Measurements from ENCODE around the gene EFCAB12.

EFCAB12 gene

GRCh38 chr3:129428376-129429079 lies at the start of gene EFCAB12:
Gene EFCAB12 (minus strand): TSS chr3:129428636. CDS start chr3:129428488, 148 bp downstream.
- DNase-seq (ENCODE audit: low spot score), result peak; percentile 89

GRCh38 chr3:129476586-129476985 lies 48.1 kb upstream of the EFCAB12 start:
- no peak for DNase-seq (ENCODE audit: low spot score)

GRCh38 chr3:129475863-129476262 lies 47.4 kb upstream of the EFCAB12 start:
- no peak for DNase-seq (ENCODE audit: low spot score)

GRCh38 chr3:129474984-129475804 lies 46.8 kb upstream of the EFCAB12 start:
- no peak for DNase-seq (ENCODE audit: low spot score)

GRCh38 chr3:129473769-129474152 lies 45.3 kb upstream of the EFCAB12 start:
- DNase-seq (ENCODE audit: low spot score), result no peak

- no peak for DNase-seq (ENCODE audit: low spot score)
Observed at GRCh38 chr3:129473067-129473768, 44.8 kb upstream of the EFCAB12 start.

GRCh38 chr3:129470861-129471260 lies 42.4 kb upstream of the EFCAB12 start:
- no peak for DNase-seq (ENCODE audit: low spot score)

- DNase-seq (ENCODE audit: low spot score), result no peak
Observed at GRCh38 chr3:129469026-129469425, 40.6 kb upstream of the EFCAB12 start.

- no peak for DNase-seq (ENCODE audit: low spot score)
Observed at GRCh38 chr3:129467932-129468331, 39.5 kb upstream of the EFCAB12 start.

- no peak for DNase-seq (ENCODE audit: low spot score)
Observed at GRCh38 chr3:129463716-129464115, 35.3 kb upstream of the EFCAB12 start.

- no peak for DNase-seq (ENCODE audit: low spot score)
Observed at GRCh38 chr3:129463094-129463493, 34.7 kb upstream of the EFCAB12 start.

GRCh38 chr3:129462361-129462968 lies 34.0 kb upstream of the EFCAB12 start:
- no peak for DNase-seq (ENCODE audit: low spot score)

GRCh38 chr3:129461461-129462146 lies 33.2 kb upstream of the EFCAB12 start:
- no peak for DNase-seq (ENCODE audit: low spot score)

GRCh38 chr3:129461022-129461421 lies 32.6 kb upstream of the EFCAB12 start:
- no peak for DNase-seq (ENCODE audit: low spot score)

- DNase-seq (ENCODE audit: low spot score), result no peak
Observed at GRCh38 chr3:129460572-129460971, 32.1 kb upstream of the EFCAB12 start.

GRCh38 chr3:129460155-129460554 lies 31.7 kb upstream of the EFCAB12 start:
- no peak for DNase-seq (ENCODE audit: low spot score)

- DNase-seq (ENCODE audit: low spot score), result no peak
Observed at GRCh38 chr3:129453732-129454131, 25.3 kb upstream of the EFCAB12 start.

GRCh38 chr3:129449279-129450115 lies 21.1 kb upstream of the EFCAB12 start:
- no peak for DNase-seq (ENCODE audit: low spot score)

- DNase-seq (ENCODE audit: low spot score), result no peak
Observed at GRCh38 chr3:129448186-129448895, 19.9 kb upstream of the EFCAB12 start.

GRCh38 chr3:129446926-129447325 lies 18.5 kb upstream of the EFCAB12 start:
- DNase-seq (ENCODE audit: low spot score), result no peak

Measured in hepatic stellate cell (primary cell).